H9 (cell line): Measurements from ENCODE around the gene PRR11. TPM values are rescaled to one million over a fixed set of nuclear protein-coding genes. Genes with fewer than 3 reads are reported as not detected.

Experiments
- DNase-seq: peaks from one replicate; pipeline ENCODE4 v3.0.0-alpha.2; 2017
- H2AFZ ChIP-seq: one replicate; pipeline ENCODE4 v1.6.1; 2013; ENCODE audit warnings: mild to moderate bottlenecking, low read length, control low read depth, moderate library complexity
- H2AK5ac ChIP-seq: 2 replicates; pipeline ENCODE4 v1.6.1; 2013; ENCODE audit warnings: low read length, control low read depth, mixed read lengths; ENCODE audit not compliant: insufficient read length
- H2BK120ac ChIP-seq: one replicate; pipeline ENCODE4 v1.6.1; 2013; ENCODE audit warnings: low read depth, mild to moderate bottlenecking, low read length, control low read depth, inconsistent platforms; ENCODE audit not compliant: poor library complexity, severe bottlenecking
- H2BK12ac ChIP-seq: 2 replicates; pipeline ENCODE4 v1.6.1; 2013; ENCODE audit warnings: low read length, control low read depth, mixed read lengths, low read depth; ENCODE audit not compliant: insufficient read length
- H2BK15ac ChIP-seq: 2 replicates; pipeline ENCODE4 v1.6.1; 2013; ENCODE audit warnings: low read depth, low read length, control low read depth
- H2BK20ac ChIP-seq: one replicate; pipeline ENCODE4 v1.6.1; 2013; ENCODE audit warnings: low read depth, mild to moderate bottlenecking, low read length, control low read depth, inconsistent platforms; ENCODE audit not compliant: poor library complexity, severe bottlenecking
- H2BK5ac ChIP-seq: 2 replicates; pipeline ENCODE4 v1.6.1; 2013; ENCODE audit warnings: low read length, control low read depth, mixed read lengths; ENCODE audit not compliant: insufficient read length
- H3K14ac ChIP-seq: 2 replicates; pipeline ENCODE4 v1.6.1; 2013; ENCODE audit warnings: low read length, control low read depth; ENCODE audit not compliant: insufficient read depth
- H3K18ac ChIP-seq: 2 replicates; pipeline ENCODE4 v1.6.1; 2013; ENCODE audit warnings: low read depth, mild to moderate bottlenecking, mixed read lengths, low read length, control low read depth; ENCODE audit not compliant: insufficient read length
- H3K23ac ChIP-seq: 2 replicates; pipeline ENCODE4 v1.6.1; 2013; ENCODE audit warnings: low read length, control low read depth, mixed read lengths, low read depth; ENCODE audit not compliant: insufficient read length
- H3K23me2 ChIP-seq: 2 replicates; pipeline ENCODE4 v1.6.1; 2013; ENCODE audit warnings: low read depth, mild to moderate bottlenecking, mixed read lengths, low read length, control low read depth; ENCODE audit not compliant: insufficient read length, poor library complexity, severe bottlenecking
- H3K27ac ChIP-seq: 2 replicates; pipeline ENCODE4 v1.5.1; 2013; ENCODE audit warnings: low read length, control low read depth, mixed read lengths, low read depth; ENCODE audit not compliant: insufficient read length
- H3K27me3 ChIP-seq: 2 replicates; pipeline ENCODE4 v1.6.1; 2013; ENCODE audit warnings: low read length, control low read depth, inconsistent platforms; ENCODE audit not compliant: insufficient read depth
- H3K4ac ChIP-seq: 2 replicates; pipeline ENCODE4 v1.6.1; 2013; ENCODE audit warnings: low read depth, mild to moderate bottlenecking, control low read depth, inconsistent platforms, low read length, moderate library complexity
- H3K4me1 ChIP-seq: 2 replicates; pipeline ENCODE4 v1.6.1; 2013; ENCODE audit warnings: low read length, control low read depth, inconsistent platforms; ENCODE audit not compliant: insufficient read depth
- H3K4me2 ChIP-seq: 2 replicates; pipeline ENCODE4 v1.6.1; 2013; ENCODE audit warnings: low read length, control low read depth, mixed read lengths; ENCODE audit not compliant: insufficient read length, insufficient read depth
- H3K56ac ChIP-seq: 2 replicates; pipeline ENCODE4 v1.6.1; 2013; ENCODE audit warnings: low read depth, mild to moderate bottlenecking, mixed read lengths, low read length, control low read depth; ENCODE audit not compliant: insufficient read length
- H3K79me1 ChIP-seq: 2 replicates; pipeline ENCODE4 v1.6.1; 2013; ENCODE audit warnings: low read depth, mild to moderate bottlenecking, moderate library complexity, low read length, control low read depth, inconsistent platforms; ENCODE audit not compliant: insufficient read depth, poor library complexity, severe bottlenecking
- H3K79me2 ChIP-seq: 2 replicates; pipeline ENCODE4 v1.6.1; 2013; ENCODE audit warnings: low read length, control low read depth, inconsistent platforms; ENCODE audit not compliant: insufficient read depth
- H3K9ac ChIP-seq: 2 replicates; pipeline ENCODE4 v1.6.1; 2013; ENCODE audit warnings: low read length, control low read depth, mixed read lengths; ENCODE audit not compliant: insufficient read length; ENCODE audit errors: extremely low read depth
- H3K9me3 ChIP-seq: one replicate; pipeline ENCODE4 v1.6.1; 2013; ENCODE audit warnings: low read depth, low read length, inconsistent platforms; ENCODE audit not compliant: control insufficient read depth
- H3T11ph ChIP-seq: one replicate; pipeline ENCODE4 v1.6.1; 2013; ENCODE audit warnings: mild to moderate bottlenecking, low read length, control low read depth, inconsistent platforms
- H4K20me1 ChIP-seq: one replicate; pipeline ENCODE4 v1.6.1; 2013; ENCODE audit not compliant: control insufficient read depth, insufficient read length, insufficient read depth
- H4K5ac ChIP-seq: 2 replicates; pipeline ENCODE4 v1.6.1; 2013; ENCODE audit warnings: low read depth, mild to moderate bottlenecking, mixed read lengths, low read length, control low read depth; ENCODE audit not compliant: insufficient read length
- H4K8ac ChIP-seq: replicated peaks from 2 replicates; pipeline ENCODE4 v1.6.1; 2013; ENCODE audit warnings: low read length, control low read depth, mixed read lengths, low read depth; ENCODE audit not compliant: insufficient read length
- H4K91ac ChIP-seq: 2 replicates; pipeline ENCODE4 v1.6.1; 2013; ENCODE audit warnings: low read depth, mild to moderate bottlenecking, moderate library complexity, mixed read lengths, low read length, control low read depth; ENCODE audit not compliant: insufficient read length
- H3K27ac Mint-ChIP-seq, 3 experiments: 2 replicates in 2 of 3; 3 replicates in 1 of 3; pipeline ENCODE4 v1.8.0; 2020 to 2021; ENCODE audit warnings: mixed read lengths in 3 of 3, mild to moderate bottlenecking in 1 of 3, moderate library complexity in 1 of 3
- H3K27me3 Mint-ChIP-seq: 2 replicates; pipeline ENCODE4 v1.8.0; 2021; ENCODE audit warnings: low read depth, mild to moderate bottlenecking, moderate library complexity, mixed read lengths
- H3K36me3 Mint-ChIP-seq, 3 experiments: 2 replicates in 2 of 3; 3 replicates in 1 of 3; pipeline ENCODE4 v1.8.0; 2020 to 2021; ENCODE audit warnings: low read depth in 3 of 3, mixed read lengths in 3 of 3; ENCODE audit not compliant: insufficient read depth in 1 of 3
- H3K4me1 Mint-ChIP-seq, 2 experiments: 2 replicates each; pipeline ENCODE4 v1.8.0; 2020; ENCODE audit warnings: mixed read lengths in 2 of 2
- H3K4me3 Mint-ChIP-seq, 2 experiments: 2 replicates in 1 of 2; 3 replicates in 1 of 2; pipeline ENCODE4 v1.8.0; 2020 to 2021; ENCODE audit warnings: mild to moderate bottlenecking in 2 of 2, mixed read lengths in 2 of 2, moderate library complexity in 1 of 2
- H3K9me3 Mint-ChIP-seq, 2 experiments: 2 replicates in 1 of 2; 3 replicates in 1 of 2; pipeline ENCODE4 v1.8.0; 2020; ENCODE audit warnings: mild to moderate bottlenecking in 2 of 2, mixed read lengths in 2 of 2, moderate library complexity in 1 of 2
- WGBS: extraction: QIAGEN DNeasy Blood & Tissue Kit; methylation state at CpG from one replicate; pipeline ENCODE4 v1.1.7; 2013; ENCODE audit warnings: missing lambda C conversion rate, low lambda C conversion rate, mixed read lengths; ENCODE audit not compliant: insufficient read length; ENCODE audit errors: extremely low coverage; 5-methylcytosine and 5-hydroxymethylcytosine counted together
- total RNA-seq: library from RNA; stranded (reverse); gene quantifications from 2 replicates; pipeline ENCODE4 v1.2.1, GENCODE V29; 2021
- TF ChIP-seq, protein P1 (sequence below): fragments of 200-600 bp; sonication (generic); conservative IDR thresholded peaks from 3 replicates; pipeline ENCODE4 v1.8.0; 2021; ENCODE audit warnings: antibody characterized with exemption, mild to moderate bottlenecking

Gene PRR11
- total RNA-seq, 1 experiment from 2014 or later: 70.7 TPM

DNA sequence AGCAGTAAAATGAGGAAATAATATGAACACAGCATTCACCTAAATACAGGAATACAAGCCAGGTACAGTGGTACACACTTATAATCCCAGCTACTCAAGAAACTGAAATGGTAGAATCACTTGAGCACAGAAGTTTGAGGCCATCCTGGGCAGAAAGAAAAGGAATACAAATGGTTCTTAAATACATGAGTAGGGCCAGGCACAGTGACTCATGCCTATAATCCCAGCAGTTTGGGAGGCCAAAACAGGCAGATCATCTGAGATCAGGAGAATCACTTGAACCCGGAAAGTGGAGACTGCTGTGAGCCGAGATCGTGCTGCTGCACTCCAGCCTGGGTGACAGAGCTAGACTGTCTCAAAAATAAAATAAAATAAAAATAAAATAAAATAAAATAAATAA lies 31.3 kb downstream of the PRR11 start:
- DNase-seq: no peak
- Histone ChIP-seq H3K18ac (no peak overlapping the region), H4K8ac (no peak overlapping the region), H3K4me2 (no peak overlapping the region), H3K23ac (no peak overlapping the region), H3K14ac (no peak overlapping the region), H3K4ac (no peak overlapping the region), H4K91ac (no peak overlapping the region), H2BK120ac (no peak overlapping the region), H3K27ac (no peak overlapping the region), H3K23me2 (no peaks in the 10 kb centered on the region), H3K27me3 (no peaks in the 10 kb centered on the region), H2BK15ac (no peak overlapping the region), H3K4me1 (no peaks in the 10 kb centered on the region), H2AK5ac (no peak overlapping the region), H3K56ac (no peak overlapping the region), H2BK12ac (no peak overlapping the region), H2AFZ (no peak overlapping the region), H4K5ac (no peak overlapping the region), H2BK5ac (no peak overlapping the region), H2BK20ac (no peak overlapping the region), H3K9me3 (no peaks in the 10 kb centered on the region), H3K79me2 (no peaks in the 10 kb centered on the region; the same call in 1 of the 2 replicates), H4K20me1 (no peaks in the 10 kb centered on the region), H3K79me1 (no peaks in the 10 kb centered on the region), H3T11ph (no peak overlapping the region), H3K9ac (no peak overlapping the region)
- TF ChIP-seq, protein P1, sequence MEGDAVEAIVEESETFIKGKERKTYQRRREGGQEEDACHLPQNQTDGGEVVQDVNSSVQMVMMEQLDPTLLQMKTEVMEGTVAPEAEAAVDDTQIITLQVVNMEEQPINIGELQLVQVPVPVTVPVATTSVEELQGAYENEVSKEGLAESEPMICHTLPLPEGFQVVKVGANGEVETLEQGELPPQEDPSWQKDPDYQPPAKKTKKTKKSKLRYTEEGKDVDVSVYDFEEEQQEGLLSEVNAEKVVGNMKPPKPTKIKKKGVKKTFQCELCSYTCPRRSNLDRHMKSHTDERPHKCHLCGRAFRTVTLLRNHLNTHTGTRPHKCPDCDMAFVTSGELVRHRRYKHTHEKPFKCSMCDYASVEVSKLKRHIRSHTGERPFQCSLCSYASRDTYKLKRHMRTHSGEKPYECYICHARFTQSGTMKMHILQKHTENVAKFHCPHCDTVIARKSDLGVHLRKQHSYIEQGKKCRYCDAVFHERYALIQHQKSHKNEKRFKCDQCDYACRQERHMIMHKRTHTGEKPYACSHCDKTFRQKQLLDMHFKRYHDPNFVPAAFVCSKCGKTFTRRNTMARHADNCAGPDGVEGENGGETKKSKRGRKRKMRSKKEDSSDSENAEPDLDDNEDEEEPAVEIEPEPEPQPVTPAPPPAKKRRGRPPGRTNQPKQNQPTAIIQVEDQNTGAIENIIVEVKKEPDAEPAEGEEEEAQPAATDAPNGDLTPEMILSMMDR: no peak
- H3K4me1 Mint-ChIP-seq: no peaks in the 10 kb centered on the region
- H3K36me3 Mint-ChIP-seq: peaks cover 25 to 60% (median 58%) of the 10 kb centered on the region in 3 experiments
- no peak overlapping the region; a peak in 1 of 5 replicates for H3K4me3 Mint-ChIP-seq
- no CpG with 5 or more reads among the region's 3 CpGs for WGBS
- no peaks in the 10 kb centered on the region for H3K27me3 Mint-ChIP-seq
- no peaks in the 10 kb centered on the region for H3K9me3 Mint-ChIP-seq
- no peak overlapping the region; a peak in 1 of 7 replicates for H3K27ac Mint-ChIP-seq
